ENCODE results near the gene PAFAH1B1.
"Not testable (repeated sequence)": the region's sequence is repeated elsewhere in the genome, so short reads cannot be mapped to it uniquely, and the experiment has no call there.

PAFAH1B1 gene

DNA sequence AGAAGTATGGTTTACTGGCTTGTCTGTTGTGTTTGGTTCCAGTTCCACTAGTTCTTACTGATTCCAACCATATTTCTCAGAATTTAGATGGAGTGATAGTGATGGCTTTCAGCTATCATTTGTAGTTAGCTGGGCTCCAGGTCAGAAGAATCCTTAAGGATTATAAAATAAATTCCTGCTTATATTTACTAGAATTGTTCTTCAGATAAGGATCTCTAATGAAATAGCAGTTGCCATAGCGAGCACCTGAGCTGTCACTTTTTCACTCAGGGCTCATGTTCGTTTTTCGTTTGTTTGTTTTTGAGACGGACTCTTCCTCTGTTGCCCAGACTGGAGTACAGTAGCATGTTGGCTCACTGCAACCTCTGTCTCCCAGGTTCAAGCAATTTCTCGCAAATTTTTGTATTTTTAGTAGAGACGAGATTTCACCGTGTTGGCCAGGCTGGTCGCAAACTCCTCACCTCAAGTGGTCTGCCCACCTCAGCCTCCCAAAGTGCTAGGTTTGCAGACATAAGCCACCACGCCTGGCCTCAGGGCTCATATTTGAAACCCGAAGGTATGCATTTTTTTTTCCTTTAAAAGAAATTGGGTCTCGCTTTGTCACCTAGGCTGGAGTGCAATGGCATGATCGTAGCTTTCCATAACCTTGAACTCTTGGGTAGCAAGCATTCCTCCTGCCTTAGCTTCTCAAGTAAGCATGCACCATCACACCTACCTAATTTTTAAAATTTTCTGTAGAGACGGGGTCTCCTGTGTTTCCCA, 42.9 kb downstream of the PAFAH1B1 start:
- DNase-seq, result no peak

DNA sequence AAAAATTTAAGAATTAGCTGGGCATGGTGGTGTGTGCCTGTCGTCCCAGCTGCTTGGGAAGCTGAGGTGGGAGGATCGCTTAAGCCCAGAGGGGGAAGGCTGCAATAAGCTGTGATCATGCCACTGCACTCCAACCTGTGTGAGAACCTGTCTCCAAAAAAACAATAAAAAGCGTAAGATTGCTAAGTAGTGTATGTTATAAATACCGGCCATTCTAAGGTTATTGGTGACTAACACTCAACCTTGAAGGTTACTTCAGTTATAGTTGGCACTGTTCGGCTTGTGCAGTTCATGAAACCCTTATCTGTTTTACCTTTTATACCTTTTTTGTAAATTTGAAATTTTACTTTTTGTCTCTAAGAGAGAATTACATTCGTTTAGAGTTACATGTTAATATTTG, 44.0 kb downstream of the PAFAH1B1 start:
- DNase-seq, result no peak

GRCh38 chr17:2644971-2645370, 51.5 kb downstream of the PAFAH1B1 start:
- no peak for DNase-seq

- no peak for DNase-seq
Measured at GRCh38 chr17:2647957-2648356, 54.5 kb downstream of the PAFAH1B1 start.

DNA sequence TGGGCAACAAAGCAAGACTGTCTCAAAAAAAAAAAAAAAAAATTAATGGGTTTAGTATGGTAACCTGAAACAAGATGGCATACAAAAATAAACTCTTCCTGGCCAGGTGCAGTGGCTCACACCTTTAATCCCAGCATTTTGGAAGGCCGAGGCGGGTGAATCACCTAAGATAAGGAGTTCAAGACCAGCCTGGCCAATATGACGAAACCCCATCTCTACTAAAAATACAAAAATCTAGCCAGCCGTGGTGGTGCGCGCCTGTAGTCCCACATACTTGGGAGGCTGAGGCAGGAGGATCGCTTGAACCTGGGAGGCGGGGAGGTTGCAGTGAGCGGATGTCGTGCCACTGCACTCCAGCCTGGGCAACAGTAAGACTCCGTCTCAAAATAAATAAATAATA, 55.7 kb downstream of the PAFAH1B1 start:
- DNase-seq, result no peak

DNA sequence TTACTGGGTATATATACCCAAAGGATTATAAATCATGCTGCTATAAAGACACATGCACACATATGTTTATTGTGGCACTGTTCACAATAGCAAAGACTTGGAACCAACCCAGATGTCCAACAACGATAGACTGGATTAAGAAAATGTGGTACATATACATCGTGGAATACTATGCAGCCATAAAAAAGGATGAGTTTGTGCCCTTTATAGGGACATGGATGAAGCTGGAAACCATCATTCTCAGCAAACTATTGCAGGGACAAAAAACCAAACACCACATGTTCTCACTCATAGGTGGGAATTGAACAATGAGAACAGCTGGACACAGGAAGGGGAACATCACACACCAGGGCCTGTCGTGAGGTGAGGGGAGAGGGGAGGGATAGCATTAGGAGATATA, 59.5 kb downstream of the PAFAH1B1 start:
- not testable (repeated sequence) for DNase-seq

DNA sequence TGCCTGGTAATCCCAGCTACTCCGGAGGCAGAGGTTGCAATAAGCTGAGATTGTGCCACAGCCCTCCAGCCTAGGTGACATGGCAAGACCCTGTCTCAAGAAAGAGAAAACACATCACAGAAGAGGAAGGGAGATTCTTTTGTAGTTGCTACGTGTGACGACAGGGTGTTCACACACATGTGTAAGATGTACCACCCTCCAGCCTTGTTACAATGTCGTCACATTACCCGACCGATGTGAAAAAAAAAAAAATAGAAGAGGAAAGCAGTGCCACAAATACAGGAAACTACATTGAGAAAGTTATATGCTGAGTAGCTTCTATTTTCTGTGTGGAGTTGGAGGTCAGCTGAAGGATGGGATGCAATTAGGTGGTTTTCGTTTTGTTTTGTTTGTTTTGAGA, 62.1 kb downstream of the PAFAH1B1 start:
- DNase-seq, result no peak

DNA sequence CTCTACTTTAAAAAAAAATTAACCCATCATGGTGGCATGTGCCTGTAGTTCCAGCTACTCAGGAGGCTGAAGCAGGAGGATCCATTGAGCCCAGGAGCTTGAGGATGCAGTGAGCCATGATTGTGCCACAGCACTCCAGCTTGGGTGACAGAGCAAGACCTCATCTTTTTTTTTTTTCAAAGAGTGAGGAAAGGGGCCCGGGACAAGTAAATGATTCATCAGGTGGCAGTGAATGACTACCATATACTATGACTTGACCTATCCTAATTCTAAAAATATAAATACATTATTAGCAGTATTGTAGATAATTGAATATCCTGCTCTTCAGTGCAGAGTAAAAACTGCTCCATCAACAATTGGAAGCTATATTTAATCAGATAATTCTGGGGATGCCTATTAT, 62.8 kb downstream of the PAFAH1B1 start:
- DNase-seq, result no peak

DNA sequence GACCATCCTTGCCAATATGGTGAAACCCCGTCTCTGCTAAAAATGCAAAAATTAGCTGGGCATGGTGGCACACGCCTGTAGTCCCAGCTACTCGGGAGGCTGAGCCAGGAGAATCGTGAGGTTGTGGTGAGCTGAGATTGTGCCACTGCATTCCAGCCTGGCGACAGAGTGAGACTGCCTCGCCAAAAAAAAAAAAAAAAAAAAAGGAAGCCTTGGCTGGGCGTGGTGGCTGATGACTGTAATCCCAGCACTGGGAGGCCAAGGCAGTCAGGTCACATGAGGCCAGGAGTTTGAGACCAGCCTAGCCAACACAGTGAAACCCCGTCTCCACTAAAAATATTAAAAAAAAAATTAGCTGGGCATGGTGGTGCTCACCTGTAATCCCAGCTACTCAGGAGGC, 65.9 kb downstream of the PAFAH1B1 start:
- DNase-seq, result peak; percentile 8

DNA sequence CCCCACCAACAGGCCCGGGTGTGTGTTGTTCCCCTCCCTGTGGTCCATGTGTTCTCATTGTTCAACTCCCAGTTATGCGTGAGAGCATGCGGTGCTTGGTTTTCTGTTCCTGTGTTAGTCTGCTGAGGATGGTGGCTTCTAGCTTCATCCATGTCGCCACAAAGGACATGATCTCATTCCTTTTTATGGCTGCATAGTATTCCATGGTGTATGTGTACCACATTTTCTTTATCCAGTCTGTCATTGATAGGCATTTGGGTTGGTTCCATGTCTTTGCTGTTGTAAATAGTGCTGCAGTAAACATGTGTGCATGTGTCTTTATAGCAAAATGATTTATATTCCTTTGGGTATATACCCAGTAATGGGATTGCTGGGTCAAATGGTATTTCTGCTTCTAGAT, 67.0 kb downstream of the PAFAH1B1 start:
- not testable (repeated sequence) for DNase-seq

GRCh38 chr17:2672026-2672425, 78.6 kb downstream of the PAFAH1B1 start:
- no peak for DNase-seq

DNA sequence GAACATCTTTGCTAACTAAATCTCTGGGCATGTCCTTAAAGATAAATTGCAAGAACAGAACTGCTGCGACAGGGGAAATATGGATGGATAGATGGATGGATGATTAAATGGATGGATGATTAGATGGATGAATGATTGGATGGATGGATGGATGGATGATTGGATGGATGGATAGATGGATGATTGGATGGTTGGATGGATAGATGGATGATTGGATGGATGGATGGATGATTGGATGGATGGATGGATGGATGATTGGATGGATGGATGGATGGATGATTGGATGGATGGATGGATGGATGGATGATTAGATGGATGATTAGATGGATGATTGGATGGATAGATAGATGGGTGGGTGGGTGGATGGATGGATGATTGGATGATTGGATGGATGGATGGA, 85.8 kb downstream of the PAFAH1B1 start:
- not testable (repeated sequence) for DNase-seq

GRCh38 chr17:2680961-2681360, 87.5 kb downstream of the PAFAH1B1 start:
- DNase-seq, result no peak

GRCh38 chr17:2681650-2682049, 88.2 kb downstream of the PAFAH1B1 start:
- no peak for DNase-seq

GRCh38 chr17:2682176-2682938, 88.9 kb downstream of the PAFAH1B1 start:
- no peak for DNase-seq

- DNase-seq, result no peak
Measured at GRCh38 chr17:2683912-2684311, 90.5 kb downstream of the PAFAH1B1 start.

GRCh38 chr17:2684549-2684948, 91.1 kb downstream of the PAFAH1B1 start:
- DNase-seq, result no peak

GRCh38 chr17:2685696-2686095, 92.2 kb downstream of the PAFAH1B1 start:
- no peak for DNase-seq

GRCh38 chr17:2687074-2687418, 93.6 kb downstream of the PAFAH1B1 start:
- DNase-seq, result no peak

GRCh38 chr17:2688351-2689342, 95.2 kb downstream of the PAFAH1B1 start:
- no peak for DNase-seq

GRCh38 chr17:2689411-2690164, 96.1 kb downstream of the PAFAH1B1 start:
- DNase-seq, result no peak
